Measurements from ENCODE around the gene PBX3. TPM values are rescaled to one million over a fixed set of nuclear protein-coding genes. Genes with fewer than 3 reads are reported as not detected.

Gene PBX3
- total and polyA plus RNA-seq, 3 donors from 2014 or later = 21.0 to 56.1 (median 48.0) TPM

DNA sequence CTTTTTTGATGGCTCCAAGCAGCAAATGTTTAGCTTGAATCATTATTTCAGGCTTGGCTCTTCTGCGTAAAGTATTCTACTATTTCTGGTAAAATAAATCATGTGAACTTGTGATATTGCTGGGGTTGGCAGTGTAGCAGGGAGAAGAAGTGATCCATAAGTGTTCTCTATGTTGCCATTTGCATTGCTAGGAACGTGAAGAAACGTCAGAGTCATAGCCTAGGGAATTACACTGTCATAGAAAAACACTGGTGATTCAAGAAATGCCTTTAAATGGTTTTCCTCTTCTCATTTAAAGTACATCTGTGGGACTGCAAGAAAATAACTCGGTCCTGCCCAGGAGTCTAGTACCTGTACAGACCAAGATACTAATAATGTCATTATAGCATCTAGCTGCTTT lies 162.3 kb downstream of the PBX3 start:
- TF ChIP-seq, protein P1, sequence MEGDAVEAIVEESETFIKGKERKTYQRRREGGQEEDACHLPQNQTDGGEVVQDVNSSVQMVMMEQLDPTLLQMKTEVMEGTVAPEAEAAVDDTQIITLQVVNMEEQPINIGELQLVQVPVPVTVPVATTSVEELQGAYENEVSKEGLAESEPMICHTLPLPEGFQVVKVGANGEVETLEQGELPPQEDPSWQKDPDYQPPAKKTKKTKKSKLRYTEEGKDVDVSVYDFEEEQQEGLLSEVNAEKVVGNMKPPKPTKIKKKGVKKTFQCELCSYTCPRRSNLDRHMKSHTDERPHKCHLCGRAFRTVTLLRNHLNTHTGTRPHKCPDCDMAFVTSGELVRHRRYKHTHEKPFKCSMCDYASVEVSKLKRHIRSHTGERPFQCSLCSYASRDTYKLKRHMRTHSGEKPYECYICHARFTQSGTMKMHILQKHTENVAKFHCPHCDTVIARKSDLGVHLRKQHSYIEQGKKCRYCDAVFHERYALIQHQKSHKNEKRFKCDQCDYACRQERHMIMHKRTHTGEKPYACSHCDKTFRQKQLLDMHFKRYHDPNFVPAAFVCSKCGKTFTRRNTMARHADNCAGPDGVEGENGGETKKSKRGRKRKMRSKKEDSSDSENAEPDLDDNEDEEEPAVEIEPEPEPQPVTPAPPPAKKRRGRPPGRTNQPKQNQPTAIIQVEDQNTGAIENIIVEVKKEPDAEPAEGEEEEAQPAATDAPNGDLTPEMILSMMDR (IDR thresholded peaks at IDR 0.05) = no peak
- no peak for TF ChIP-seq POLR2A (IDR thresholded peaks at IDR 0.05)
- no peaks in the 10 kb centered on the region for H3K27me3 ChIP-seq
- H3K36me3 ChIP-seq (ENCODE audit: low read depth, missing control alignments) = no peaks in the 10 kb centered on the region
- 87 to 92% methylated on average over 4 of the region's 4 CpGs for WGBS, 2 donors
- no peak overlapping the region for H3K4me3 ChIP-seq
- H3K27ac ChIP-seq = no peak overlapping the region
- no peak for DNase-seq
- no peaks in the 10 kb centered on the region for H3K9me3 ChIP-seq
- H3K4me1 ChIP-seq = no peaks in the 10 kb centered on the region
- intact Hi-C loops (cut with DNase I; ENCODE audit: low total_unique reads) = no loop called here

DNA sequence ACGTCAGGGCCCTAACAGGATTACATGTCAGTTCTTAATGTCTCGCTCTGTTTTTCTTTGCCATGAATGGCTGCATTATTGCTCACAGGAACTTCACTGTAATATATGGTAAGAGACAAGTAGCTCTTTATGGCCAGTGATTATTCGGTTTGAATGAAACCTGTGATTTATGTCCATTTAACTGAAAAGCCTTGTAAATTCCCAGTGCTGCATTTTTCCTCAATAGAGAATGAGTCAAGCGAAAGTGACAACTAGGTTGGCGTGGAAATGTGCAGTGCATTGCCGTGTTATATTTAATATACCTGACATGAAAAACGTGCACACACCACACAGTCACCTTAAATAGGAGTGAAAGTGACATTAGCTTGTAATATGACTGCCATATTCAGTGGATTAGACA lies 163.1 kb downstream of the PBX3 start:
- DNase-seq = no peak
- Histone ChIP-seq H3K4me3 (no peak overlapping the region), H3K9me3 (no peaks in the 10 kb centered on the region), H3K36me3 (ENCODE audit: low read depth, missing control alignments) (no peaks in the 10 kb centered on the region), H3K27me3 (no peaks in the 10 kb centered on the region), H3K27ac (no peak overlapping the region), H3K4me1 (no peaks in the 10 kb centered on the region)
- TF ChIP-seq, protein P1 (IDR thresholded peaks at IDR 0.05) = no peak
- no peak for TF ChIP-seq POLR2A (IDR thresholded peaks at IDR 0.05)
- 88 to 89% methylated on average over 7 of the region's 7 CpGs for WGBS, 2 donors
- intact Hi-C loops (cut with DNase I; ENCODE audit: low total_unique reads) = no loop called here

DNA sequence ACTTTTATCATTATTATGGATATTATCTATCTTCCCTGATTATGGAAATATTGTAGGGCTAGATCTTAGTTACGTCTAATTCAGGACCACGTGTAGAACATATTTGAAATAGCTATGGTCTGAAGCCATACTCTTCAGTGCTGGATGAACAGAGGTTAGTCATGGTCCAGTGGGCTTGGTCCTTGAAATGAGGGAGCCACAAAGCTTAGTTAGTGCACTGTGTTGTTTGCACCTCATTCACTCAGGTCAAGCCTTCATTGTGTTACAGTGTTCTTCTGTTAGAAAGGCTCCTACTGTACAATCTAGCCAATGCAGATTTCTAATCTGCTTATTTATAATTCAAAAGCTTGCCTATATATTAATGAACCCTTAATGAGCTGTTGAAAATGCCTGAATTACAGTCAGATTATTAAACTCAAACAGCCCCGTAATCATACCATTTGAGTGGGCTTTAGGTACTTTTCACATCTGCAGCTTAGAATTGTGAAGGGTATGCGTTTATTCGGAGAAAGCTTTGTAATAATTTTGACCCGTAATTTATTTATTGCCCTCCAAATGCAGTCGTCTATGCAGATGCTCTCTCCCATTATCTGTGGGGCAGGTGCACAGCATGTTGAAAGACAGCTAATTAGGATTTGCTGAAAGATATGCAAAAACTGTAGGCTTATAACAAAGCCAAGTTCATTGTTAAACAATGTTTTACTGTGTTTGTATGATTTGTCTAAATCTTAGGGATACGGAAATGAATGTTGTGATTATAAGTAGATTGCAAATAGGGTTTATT lies 164.9 kb downstream of the PBX3 start:
- Histone ChIP-seq H3K27ac (no peak overlapping the region), H3K36me3 (ENCODE audit: low read depth, missing control alignments) (no peaks in the 10 kb centered on the region), H3K9me3 (no peaks in the 10 kb centered on the region), H3K4me3 (no peak overlapping the region), H3K4me1 (no peaks in the 10 kb centered on the region), H3K27me3 (no peaks in the 10 kb centered on the region)
- TF ChIP-seq, protein P1 (IDR thresholded peaks at IDR 0.05) = no peak
- no peak for TF ChIP-seq POLR2A (IDR thresholded peaks at IDR 0.05)
- WGBS, 2 donors = 83 to 90% methylated on average over 8 of the region's 8 CpGs
- no peak for DNase-seq
- intact Hi-C loops (cut with DNase I; ENCODE audit: low total_unique reads) = no loop called here

DNA sequence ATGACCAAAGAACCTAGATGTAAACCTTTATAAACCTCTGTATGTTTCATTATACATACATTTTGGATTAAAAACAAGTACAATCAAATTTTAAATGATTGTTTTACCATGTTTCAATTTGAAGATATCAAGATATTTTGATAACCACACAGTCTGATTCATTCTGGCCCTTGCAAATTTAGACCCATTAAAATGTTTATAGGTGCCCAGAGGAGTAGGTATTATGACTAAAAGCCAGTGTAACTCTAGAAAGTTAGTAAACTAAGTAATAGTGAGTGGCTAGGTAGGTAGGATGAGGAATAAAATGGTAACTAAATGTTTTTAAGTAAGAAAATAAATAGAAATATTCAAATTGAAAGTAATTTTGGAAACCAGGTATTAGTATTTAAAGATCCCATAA lies 165.5 kb downstream of the PBX3 start:
- H3K4me1 ChIP-seq = no peaks in the 10 kb centered on the region
- intact Hi-C loops (cut with DNase I; ENCODE audit: low total_unique reads) = no loop called here
- H3K27me3 ChIP-seq = no peaks in the 10 kb centered on the region
- H3K9me3 ChIP-seq = no peaks in the 10 kb centered on the region
- no peak overlapping the region for H3K4me3 ChIP-seq
- no peaks in the 10 kb centered on the region for H3K36me3 ChIP-seq (ENCODE audit: low read depth, missing control alignments)
- TF ChIP-seq, protein P1 (IDR thresholded peaks at IDR 0.05) = no peak
- TF ChIP-seq POLR2A (IDR thresholded peaks at IDR 0.05) = no peak
- no peak for DNase-seq
- no peak overlapping the region for H3K27ac ChIP-seq

DNA sequence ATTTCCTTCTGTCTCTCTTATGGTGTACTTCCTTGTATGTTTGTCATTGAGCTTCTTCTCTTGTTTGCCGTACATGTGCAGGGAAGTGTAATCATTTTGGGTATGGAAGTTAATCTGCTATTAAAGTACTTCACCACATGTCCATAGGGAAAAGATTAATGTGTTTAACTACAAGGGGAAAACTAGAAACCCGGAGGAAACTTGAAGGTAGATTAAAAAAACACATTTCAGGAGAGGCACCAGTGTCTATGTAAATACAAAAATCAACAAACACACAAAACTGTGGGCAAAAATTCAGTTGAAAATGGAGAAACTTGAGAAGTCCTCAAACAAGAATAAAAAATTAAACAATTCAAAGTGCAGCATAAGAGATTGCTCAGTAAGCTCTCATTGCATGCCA lies 166.4 kb downstream of the PBX3 start:
- DNase-seq = no peak
- Histone ChIP-seq H3K4me1 (no peaks in the 10 kb centered on the region), H3K36me3 (ENCODE audit: low read depth, missing control alignments) (no peaks in the 10 kb centered on the region), H3K27me3 (no peaks in the 10 kb centered on the region), H3K4me3 (no peak overlapping the region), H3K27ac (no peak overlapping the region), H3K9me3 (no peaks in the 10 kb centered on the region)
- 85 to 87% methylated on average over 2 of the region's 2 CpGs for WGBS, 2 donors
- intact Hi-C loops (cut with DNase I; ENCODE audit: low total_unique reads) = no loop called here
- no peak for TF ChIP-seq POLR2A (IDR thresholded peaks at IDR 0.05)
- TF ChIP-seq, protein P1 (IDR thresholded peaks at IDR 0.05) = no peak
